ENCODE data around the gene SCAMP2. TPM values are rescaled to one million over a fixed set of nuclear protein-coding genes. Genes with fewer than 3 reads are reported as not detected.
A peak's percentile ranks its signal among the peaks of the same experiment; 100 is the strongest.

SCAMP2 gene
- total RNA-seq, 5 donors from 2014 or later (not counting 1 experiment from before 2014, with no cell fraction given) = 76.8 to 141 (median 134) TPM

- POLR2A ChIA-PET = interaction anchor here in 1 of 2 donors (0.6 kb wide), 1 partner anchor 281 kb away, joined by 4 read pairs; no protein-coding TSS in a partner anchor
- 88% methylated on average over 4 of the region's 11 CpGs for WGBS (ENCODE audit: insufficient coverage)
Observed at GRCh38 chr15:74838746-74839525, 34.2 kb downstream of the SCAMP2 start.

DNA sequence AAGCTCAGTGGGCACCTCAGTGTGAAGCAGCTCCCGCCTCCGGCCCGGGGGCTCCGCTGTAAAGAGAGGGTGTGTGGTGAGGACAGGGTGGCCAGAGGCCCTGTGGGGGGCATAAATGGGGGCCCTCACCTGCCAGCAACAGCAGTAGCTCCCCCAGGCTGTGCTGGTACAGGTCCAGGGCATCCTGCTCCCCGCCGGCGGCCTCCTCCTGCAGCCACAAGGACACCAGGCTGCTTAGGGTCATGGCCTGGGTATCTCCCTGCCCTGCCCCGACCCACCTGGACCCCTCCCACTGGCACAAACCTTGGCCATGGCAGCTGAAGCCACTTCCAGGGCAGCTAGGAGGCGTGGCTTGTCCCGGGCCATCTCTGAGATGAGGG lies 35.0 kb downstream of the SCAMP2 start:
- Histone ChIP-seq H3K36me3 (ENCODE audit: control insufficient read depth in 2 of 2, extremely low read depth in 1 of 2, insufficient read depth in 1 of 2, low read length in 1 of 2) (peaks cover 26 to 31% of the 10 kb centered on the region in 2 donors), H3K27ac (ENCODE audit: low read length) (no peak overlapping the region), H3K4me1 (ENCODE audit: control insufficient read depth in 1 of 2, extremely low read depth in 1 of 2, insufficient read depth in 2 of 2, low read length in 2 of 2) (peaks cover 5 to 30% of the 10 kb centered on the region in 2 experiments), H3K9me3 (no peaks in the 10 kb centered on the region), H3K27me3 (replicated peaks in 1 of 2; ENCODE audit: control insufficient read depth in 2 of 2, extremely low read depth in 1 of 2, insufficient read depth in 2 of 2, low read length in 1 of 2) (no peaks in the 10 kb centered on the region), H3K4me3 (ENCODE audit: control insufficient read depth in 1 of 2, extremely low read depth in 1 of 2, low read length in 1 of 2) (no peak overlapping the region)
- ChIA-PET CTCF (interaction anchor here in 1 of 2 donors (0.7 kb wide), 1 partner anchor 44 kb away, joined by 5 read pairs; no protein-coding TSS in a partner anchor), POLR2A (interaction anchor here in 1 of 2 donors (0.6 kb wide), 1 partner anchor 154 kb away, joined by 5 read pairs; no protein-coding TSS in a partner anchor)
- Mint-ChIP-seq H3K4me3 (no peak overlapping the region), H3K27me3 (no peaks in the 10 kb centered on the region), H3K9me3 (no peaks in the 10 kb centered on the region), H3K27ac (no peak overlapping the region), H3K36me3 (peaks cover 8% of the 10 kb centered on the region), H3K4me1 (peaks cover 20 to 31% (median 29%) of the 10 kb centered on the region in 3 donors)
- ATAC-seq (replicated peaks in 1 of 4) (no peak), DNase-seq (no peak)
- 94% methylated on average over 3 of the region's 10 CpGs for WGBS (ENCODE audit: insufficient coverage)

More at GRCh38 chr15:74838746-74839525, 34.2 kb downstream of the SCAMP2 start:
- H3K27ac ChIP-seq (ENCODE audit: low read length) = no peak overlapping the region
- Mint-ChIP-seq H3K27ac (peak overlapping the region in 1 of 2 donors; percentile 39), H3K9me3 (no peaks in the 10 kb centered on the region), H3K4me3 (no peak overlapping the region), H3K36me3 (peaks cover 8% of the 10 kb centered on the region), H3K4me1 (peaks cover 27 to 38% (median 36%) of the 10 kb centered on the region in 3 donors), H3K27me3 (no peaks in the 10 kb centered on the region)
- ATAC-seq (replicated peaks in 1 of 4) = no peak
- no peaks in the 10 kb centered on the region for H3K9me3 ChIP-seq
- H3K36me3 ChIP-seq (ENCODE audit: control insufficient read depth in 2 of 2, extremely low read depth in 1 of 2, insufficient read depth in 1 of 2, low read length in 1 of 2) = peaks cover 26 to 31% of the 10 kb centered on the region in 2 donors
- H3K4me3 ChIP-seq (ENCODE audit: control insufficient read depth in 1 of 2, extremely low read depth in 1 of 2, low read length in 1 of 2) = no peak overlapping the region
- no peaks in the 10 kb centered on the region for H3K27me3 ChIP-seq (replicated peaks in 1 of 2; ENCODE audit: control insufficient read depth in 2 of 2, extremely low read depth in 1 of 2, insufficient read depth in 2 of 2, low read length in 1 of 2)
- CTCF ChIA-PET = no interaction called here
- no peak for DNase-seq
- peaks cover 11 to 38% of the 10 kb centered on the region in 2 experiments for H3K4me1 ChIP-seq (ENCODE audit: control insufficient read depth in 1 of 2, extremely low read depth in 1 of 2, insufficient read depth in 2 of 2, low read length in 2 of 2)

DNA sequence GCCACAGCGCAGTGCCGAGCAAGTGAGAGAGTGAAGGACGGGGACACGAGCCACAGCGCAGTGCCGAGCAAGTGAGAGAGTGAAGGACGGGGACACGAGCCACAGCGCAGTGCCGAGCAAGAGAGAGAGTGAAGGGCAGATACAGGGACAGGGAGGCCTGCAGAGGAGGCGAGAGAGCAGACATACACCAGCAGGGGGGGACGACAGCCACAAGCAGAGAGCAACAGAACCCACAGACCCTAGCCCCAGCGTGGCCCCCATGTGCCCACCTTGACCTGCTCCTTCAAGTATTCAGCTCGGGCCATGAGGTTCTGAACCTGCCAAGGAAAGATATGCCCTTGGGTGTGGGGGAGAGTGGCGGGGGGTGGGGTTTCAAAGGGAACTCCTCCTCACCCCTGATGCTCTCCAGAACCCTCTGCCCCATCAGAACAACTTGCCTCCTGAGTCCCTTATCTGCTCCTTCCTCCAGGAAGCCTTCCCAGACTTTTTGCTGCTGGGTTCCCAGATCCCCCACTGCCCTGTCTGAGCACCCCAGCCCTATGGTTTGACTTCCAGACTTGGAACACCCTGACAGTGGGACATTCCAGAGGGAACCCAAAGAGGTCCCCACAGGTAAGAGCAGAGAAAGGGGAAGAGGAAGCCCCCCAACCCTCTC lies 35.6 kb downstream of the SCAMP2 start:
- DNase-seq (no peak), ATAC-seq (replicated peaks in 1 of 4) (no peak)
- ChIA-PET CTCF (interaction anchor here in 1 of 2 donors (0.7 kb wide), 1 partner anchor 44 kb away, joined by 5 read pairs; no protein-coding TSS in a partner anchor), POLR2A (interaction anchor here in 1 of 2 donors (0.6 kb wide), 1 partner anchor 154 kb away, joined by 5 read pairs; no protein-coding TSS in a partner anchor)
- no peaks in the 10 kb centered on the region for H3K9me3 ChIP-seq
- H3K27ac ChIP-seq (ENCODE audit: low read length) = no peak overlapping the region
- 97% methylated on average over 10 of the region's 15 CpGs for WGBS (ENCODE audit: insufficient coverage)
- H3K4me1 Mint-ChIP-seq = peaks cover 19 to 29% (median 27%) of the 10 kb centered on the region in 3 donors
- peaks cover 26 to 31% of the 10 kb centered on the region in 2 donors for H3K36me3 ChIP-seq (ENCODE audit: control insufficient read depth in 2 of 2, extremely low read depth in 1 of 2, insufficient read depth in 1 of 2, low read length in 1 of 2)
- no peaks in the 10 kb centered on the region for H3K27me3 Mint-ChIP-seq
- peak overlapping the region in 1 of 2 donors; percentile 55 for H3K27ac Mint-ChIP-seq
- no peaks in the 10 kb centered on the region for H3K9me3 Mint-ChIP-seq
- H3K36me3 Mint-ChIP-seq = peaks cover 8% of the 10 kb centered on the region
- H3K4me3 ChIP-seq (ENCODE audit: control insufficient read depth in 1 of 2, extremely low read depth in 1 of 2, low read length in 1 of 2) = no peak overlapping the region
- no peak overlapping the region for H3K4me3 Mint-ChIP-seq
- H3K4me1 ChIP-seq (ENCODE audit: control insufficient read depth in 1 of 2, extremely low read depth in 1 of 2, insufficient read depth in 2 of 2, low read length in 2 of 2) = peaks cover 5 to 28% of the 10 kb centered on the region in 2 experiments
- no peaks in the 10 kb centered on the region for H3K27me3 ChIP-seq (replicated peaks in 1 of 2; ENCODE audit: control insufficient read depth in 2 of 2, extremely low read depth in 1 of 2, insufficient read depth in 2 of 2, low read length in 1 of 2)

- Histone ChIP-seq H3K4me1 (ENCODE audit: control insufficient read depth in 1 of 2, extremely low read depth in 1 of 2, insufficient read depth in 2 of 2, low read length in 2 of 2) (peaks cover 1 to 20% of the 10 kb centered on the region in 2 experiments), H3K4me3 (ENCODE audit: control insufficient read depth in 1 of 2, extremely low read depth in 1 of 2, low read length in 1 of 2) (no peak overlapping the region), H3K9me3 (no peaks in the 10 kb centered on the region), H3K27ac (ENCODE audit: low read length) (no peak overlapping the region), H3K36me3 (ENCODE audit: control insufficient read depth in 2 of 2, extremely low read depth in 1 of 2, insufficient read depth in 1 of 2, low read length in 1 of 2) (peaks cover 26 to 31% of the 10 kb centered on the region in 2 donors), H3K27me3 (replicated peaks in 1 of 2; ENCODE audit: control insufficient read depth in 2 of 2, extremely low read depth in 1 of 2, insufficient read depth in 2 of 2, low read length in 1 of 2) (no peaks in the 10 kb centered on the region)
- 100% methylated on average over 3 of the region's 7 CpGs for WGBS (ENCODE audit: insufficient coverage)
- Mint-ChIP-seq H3K4me3 (no peak overlapping the region), H3K27me3 (no peaks in the 10 kb centered on the region), H3K4me1 (peaks cover 12 to 21% (median 19%) of the 10 kb centered on the region in 3 donors), H3K36me3 (peaks cover 8% of the 10 kb centered on the region), H3K9me3 (no peaks in the 10 kb centered on the region), H3K27ac (no peak overlapping the region)
- ChIA-PET CTCF (interaction anchor here in 1 of 2 donors (0.6 kb wide), 1 partner anchor 25 kb away, joined by 7 read pairs; no protein-coding TSS in a partner anchor), POLR2A (interaction anchor here in 1 of 2 donors (0.6 kb wide), 2 partner anchors 11 to 220 kb away, joined by 4 to 5 read pairs; partner anchors contain the start of gene CPLX3)
- no peak for ATAC-seq (replicated peaks in 1 of 4)
- no peak for DNase-seq
Observed at GRCh38 chr15:74836846-74837245, 36.3 kb downstream of the SCAMP2 start.

DNA sequence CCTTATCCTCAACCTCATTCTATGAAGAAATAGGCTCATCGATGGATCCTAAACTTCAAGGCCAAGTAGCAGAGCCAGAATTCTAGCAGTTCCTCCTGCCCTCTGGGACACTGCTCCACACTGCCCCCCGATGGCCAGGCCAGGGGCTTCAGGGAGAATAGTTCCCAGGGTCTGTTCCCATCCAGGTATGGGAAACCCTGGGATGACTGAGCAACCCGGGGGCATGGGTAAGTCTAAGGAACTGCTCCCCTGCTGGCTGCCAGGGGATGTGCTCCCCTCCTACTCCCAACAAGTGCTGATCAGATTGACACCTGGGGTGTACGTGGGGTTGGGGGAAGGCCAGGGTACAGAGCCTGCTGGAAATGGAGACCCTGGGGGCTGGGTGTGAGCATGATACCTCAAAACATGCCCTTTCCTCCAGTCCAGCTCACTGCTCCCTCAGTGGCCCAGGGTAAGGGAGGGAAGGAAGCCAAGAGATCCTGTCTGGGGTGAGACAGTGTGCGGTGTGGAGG lies 37.8 kb downstream of the SCAMP2 start:
- peak overlapping the region in 1 of 2 donors; percentile 31 for H3K27ac Mint-ChIP-seq
- Histone ChIP-seq H3K4me1 (ENCODE audit: control insufficient read depth in 1 of 2, extremely low read depth in 1 of 2, insufficient read depth in 2 of 2, low read length in 2 of 2) (peaks cover 0 to 5% of the 10 kb centered on the region in 2 experiments), H3K4me3 (ENCODE audit: control insufficient read depth in 1 of 2, extremely low read depth in 1 of 2, low read length in 1 of 2) (no peak overlapping the region), H3K36me3 (ENCODE audit: control insufficient read depth in 2 of 2, extremely low read depth in 1 of 2, insufficient read depth in 1 of 2, low read length in 1 of 2) (peaks cover 19 to 24% of the 10 kb centered on the region in 2 donors), H3K27ac (ENCODE audit: low read length) (no peak overlapping the region), H3K9me3 (no peaks in the 10 kb centered on the region), H3K27me3 (replicated peaks in 1 of 2; ENCODE audit: control insufficient read depth in 2 of 2, extremely low read depth in 1 of 2, insufficient read depth in 2 of 2, low read length in 1 of 2) (no peaks in the 10 kb centered on the region)
- no peak overlapping the region for H3K4me3 Mint-ChIP-seq
- peaks cover 8% of the 10 kb centered on the region for H3K36me3 Mint-ChIP-seq
- DNase-seq (peak in 18 of 35 experiments; percentile 13 to 56 (median 22)), ATAC-seq (replicated peaks in 1 of 4) (peak; percentile 36 to 66 (median 54))
- peaks cover 0 to 8% (median 6%) of the 10 kb centered on the region in 3 donors for H3K4me1 Mint-ChIP-seq
- no peaks in the 10 kb centered on the region for H3K27me3 Mint-ChIP-seq
- CTCF ChIA-PET = interaction anchor here in 1 of 2 donors (0.9 kb wide), 1 partner anchor 64 kb away, joined by 3 read pairs; no protein-coding TSS in a partner anchor
- POLR2A ChIA-PET = interaction anchor here in 1 of 2 donors (0.6 kb wide), 1 partner anchor 776 kb away, joined by 13 read pairs; no protein-coding TSS in a partner anchor
- H3K9me3 Mint-ChIP-seq = no peaks in the 10 kb centered on the region
- 37% methylated on average over 2 of the region's 5 CpGs for WGBS (ENCODE audit: insufficient coverage)
